ENCODE measurements around the gene COMMD9. TPM values are rescaled to one million over a fixed set of nuclear protein-coding genes. Genes with fewer than 3 reads are reported as not detected.

COMMD9 gene
- total and polyA plus RNA-seq, 2 of the 8 experiments (the other 6 are each of a cell fraction or from before 2014, with no cell fraction given), result 42.5 to 49.1 TPM

GRCh38 chr11:36268337-36268985, 20.8 kb downstream of the COMMD9 start:
- H3K18ac ChIP-seq (ENCODE audit: extremely low read depth, low read length), result no peak overlapping the region
- no peak overlapping the region for H3K27ac ChIP-seq (ENCODE audit: low read depth, low read length)
- H3K14ac ChIP-seq (ENCODE audit: insufficient read length), result no peak overlapping the region
- ChIA-PET POLR2A (ENCODE audit: partially characterized antibody) (no interaction called here), CTCF (ENCODE audit: partially characterized antibody) (interaction anchor here (0.6 to 6.5 kb wide), 13 partner anchors 7 to 781 kb away, joined by 3 to 53 read pairs (median 4); no protein-coding TSS in a partner anchor)
- no peak overlapping the region for H3K9ac ChIP-seq (replicated peaks in 1 of 4; ENCODE audit: extremely low read depth in 1 of 4, low read depth in 3 of 4, low read length in 3 of 4)
- FAIRE-seq (no peak), DNase-seq (ENCODE audit: low read depth in 1 of 2, low spot score in 2 of 2) (no peak)
- H2BK120ac ChIP-seq (replicated peaks; ENCODE audit: low read depth, low read length), result no peak overlapping the region
- H3K4ac ChIP-seq (replicated peaks; ENCODE audit: insufficient read length, low read depth, low read length), result no peak overlapping the region
- 0 out of 7 replicates have a peak, but pooled peaks cover 0 to 2% (median 0%) of the 10 kb centered on the region in 4 experiments for H3K27me3 ChIP-seq (replicated peaks in 1 of 4; ENCODE audit: control insufficient read depth in 3 of 4, extremely low read depth in 1 of 4, insufficient read depth in 3 of 4, low read length in 3 of 4)
- H4K20me1 ChIP-seq (replicated peaks in 1 of 2; ENCODE audit: control insufficient read depth in 1 of 2, insufficient read depth in 2 of 2, low read length in 2 of 2), result no peaks in the 10 kb centered on the region
- no peak overlapping the region for H3K4me3 ChIP-seq (ENCODE audit: extremely low read depth in 1 of 4, insufficient read depth in 2 of 4, low read depth in 3 of 4, low read length in 4 of 4)
- H3K23me2 ChIP-seq (ENCODE audit: low read depth, low read length), result no peaks in the 10 kb centered on the region
- H4K91ac ChIP-seq (replicated peaks; ENCODE audit: insufficient read length, low read length), result no peak overlapping the region
- H3K23ac ChIP-seq (ENCODE audit: insufficient read length), result no peak overlapping the region
- no peak overlapping the region for H2AK5ac ChIP-seq (ENCODE audit: low read depth, low read length)
- H3K4me2 ChIP-seq (ENCODE audit: insufficient read depth in 1 of 2, low read depth in 2 of 2, low read length in 2 of 2), result no peak overlapping the region
- H2BK15ac ChIP-seq (ENCODE audit: low read length), result no peak overlapping the region
- H3K56ac ChIP-seq (replicated peaks; ENCODE audit: insufficient read length, low read depth, low read length), result no peak overlapping the region
- no peaks in the 10 kb centered on the region for H3K4me1 ChIP-seq (replicated peaks in 1 of 4; ENCODE audit: control insufficient read depth in 3 of 4, insufficient read depth in 4 of 4, low read length in 3 of 4)
- no peak overlapping the region for H2BK5ac ChIP-seq (ENCODE audit: low read depth, low read length)
- no peak overlapping the region for H4K8ac ChIP-seq (ENCODE audit: extremely low read depth, insufficient read depth, low read length)
- TF ChIP-seq MAX (IDR thresholded peaks at IDR 0.05) (no peak), JUN (IDR thresholded peaks at IDR 0.05; ENCODE audit: low read depth, low read length) (no peak), EGR1 (IDR thresholded peaks at IDR 0.05; ENCODE audit: borderline replicate concordance, low read depth, low read length) (no peak), RAD21 (IDR thresholded peaks at IDR 0.05 in 1 of 2, conservative IDR thresholded peaks at IDR 0.05 in 1 of 2; ENCODE audit: low read depth in 2 of 2, low read length in 2 of 2) (no peak), RFX5 (IDR thresholded peaks at IDR 0.05; ENCODE audit: borderline replicate concordance, low read depth, low read length) (no peak), SIN3A (conservative IDR thresholded peaks at IDR 0.05 in 1 of 2, IDR thresholded peaks at IDR 0.05 in 1 of 2; ENCODE audit: low read depth in 1 of 2, low read length in 2 of 2) (no peak), RBBP5 (IDR thresholded peaks at IDR 0.05; ENCODE audit: borderline replicate concordance, low read depth, low read length) (no peak), HDAC6 (IDR thresholded peaks at IDR 0.05; ENCODE audit: low read depth, low read length) (no peak), SIRT6 (IDR thresholded peaks at IDR 0.05; ENCODE audit: low read length) (no peak), POLR2A (IDR thresholded peaks at IDR 0.05; ENCODE audit: control extremely low read depth in 1 of 2, low read depth in 2 of 2, low read length in 2 of 2) (no peak), PHF8 (conservative IDR thresholded peaks at IDR 0.05; ENCODE audit: low read depth, low read length) (no peak), SP4 (IDR thresholded peaks at IDR 0.05; ENCODE audit: low read length) (no peak)
- no peaks in the 10 kb centered on the region for H3K79me1 ChIP-seq (ENCODE audit: low read depth, low read length)
- no peak overlapping the region for H2BK12ac ChIP-seq (ENCODE audit: low read depth, low read length)
- H2BK20ac ChIP-seq (ENCODE audit: low read length), result no peak overlapping the region
- WGBS, 2 experiments (ENCODE audit: extremely low coverage in 1 of 2, insufficient coverage in 1 of 2, insufficient read length in 1 of 2, insufficient replicate concordance in 2 of 2, low coverage in 1 of 2, low lambda C conversion rate in 2 of 2, missing lambda C conversion rate in 1 of 2), result 88% methylated on average over 8 of the region's 8 CpGs; no CpG with 5 or more reads in 1 of the 2 experiments
- no peaks in the 10 kb centered on the region for H3K79me2 ChIP-seq (ENCODE audit: control insufficient read depth in 1 of 2, insufficient read depth in 2 of 2, low read length in 2 of 2)
- H3K9me3 ChIP-seq (ENCODE audit: insufficient read depth in 2 of 2, low read depth in 1 of 2, low read length in 1 of 2), result no peaks in the 10 kb centered on the region
- no peak overlapping the region for H2AFZ ChIP-seq (ENCODE audit: low read length)
- no peaks in the 10 kb centered on the region; a peak in 1 of 8 replicates for H3K36me3 ChIP-seq (ENCODE audit: control insufficient read depth in 2 of 4, insufficient read depth in 4 of 4, low read length in 3 of 4)
- no peak overlapping the region for H4K5ac ChIP-seq (ENCODE audit: insufficient read length, low read depth, low read length)

Measured in H1 (cell line).